ENCODE measurements around the gene PTF1A. TPM values are rescaled to one million over a fixed set of nuclear protein-coding genes. Genes with fewer than 3 reads are reported as not detected.

The PTF1A gene
- total and polyA plus RNA-seq, 7 donors = not detected

DNA sequence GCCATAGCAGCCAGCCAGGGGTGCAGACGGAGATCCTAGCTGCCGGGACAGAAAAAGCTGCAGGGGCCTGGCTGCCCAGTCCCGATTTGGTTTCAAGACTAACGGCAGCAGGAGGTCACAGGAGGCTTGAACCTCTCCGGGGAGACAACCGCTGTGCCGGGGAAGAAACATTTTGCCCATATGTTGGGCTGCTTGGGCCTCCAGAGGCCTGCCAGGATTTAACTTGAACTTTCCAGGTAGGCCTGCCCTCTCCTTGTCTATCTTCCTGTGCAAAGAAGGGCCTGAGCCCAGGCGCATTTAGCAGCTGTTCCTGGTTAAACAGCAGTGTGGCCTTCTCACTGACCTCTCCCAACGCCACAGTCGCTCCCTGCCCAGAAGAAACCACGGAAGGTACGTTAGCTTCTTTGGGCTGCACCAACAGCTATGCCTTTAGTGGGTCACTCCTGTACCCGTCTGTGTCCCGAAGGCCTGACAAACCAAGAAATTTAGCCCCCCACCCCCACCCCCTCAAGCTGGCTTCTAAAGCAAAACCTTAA lies 17.1 kb upstream of the PTF1A start:
- no peak for DNase-seq
- WGBS, 3 donors = 11 to 20% (median 14%) methylated on average over 14 of the region's 14 CpGs
- H3K36me3 ChIP-seq (ENCODE audit: insufficient read depth in 1 of 2, low read depth in 1 of 2) = no peaks in the 10 kb centered on the region
- H3K4me3 ChIP-seq = no peak overlapping the region
- no peak overlapping the region for H3K27ac ChIP-seq
- TF ChIP-seq, protein P1, sequence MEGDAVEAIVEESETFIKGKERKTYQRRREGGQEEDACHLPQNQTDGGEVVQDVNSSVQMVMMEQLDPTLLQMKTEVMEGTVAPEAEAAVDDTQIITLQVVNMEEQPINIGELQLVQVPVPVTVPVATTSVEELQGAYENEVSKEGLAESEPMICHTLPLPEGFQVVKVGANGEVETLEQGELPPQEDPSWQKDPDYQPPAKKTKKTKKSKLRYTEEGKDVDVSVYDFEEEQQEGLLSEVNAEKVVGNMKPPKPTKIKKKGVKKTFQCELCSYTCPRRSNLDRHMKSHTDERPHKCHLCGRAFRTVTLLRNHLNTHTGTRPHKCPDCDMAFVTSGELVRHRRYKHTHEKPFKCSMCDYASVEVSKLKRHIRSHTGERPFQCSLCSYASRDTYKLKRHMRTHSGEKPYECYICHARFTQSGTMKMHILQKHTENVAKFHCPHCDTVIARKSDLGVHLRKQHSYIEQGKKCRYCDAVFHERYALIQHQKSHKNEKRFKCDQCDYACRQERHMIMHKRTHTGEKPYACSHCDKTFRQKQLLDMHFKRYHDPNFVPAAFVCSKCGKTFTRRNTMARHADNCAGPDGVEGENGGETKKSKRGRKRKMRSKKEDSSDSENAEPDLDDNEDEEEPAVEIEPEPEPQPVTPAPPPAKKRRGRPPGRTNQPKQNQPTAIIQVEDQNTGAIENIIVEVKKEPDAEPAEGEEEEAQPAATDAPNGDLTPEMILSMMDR (IDR thresholded peaks at IDR 0.05) = no peak
- ATAC-seq = no peak
- H3K27me3 ChIP-seq (ENCODE audit: insufficient read depth in 3 of 3, low read length in 2 of 3) = peaks cover 2 to 88% (median 23%) of the 10 kb centered on the region in 3 donors
- intact Hi-C loops (cut with DNase I) = no loop called here
- no peaks in the 10 kb centered on the region for H3K4me1 ChIP-seq
- no peaks in the 10 kb centered on the region for H3K9me3 ChIP-seq

DNA sequence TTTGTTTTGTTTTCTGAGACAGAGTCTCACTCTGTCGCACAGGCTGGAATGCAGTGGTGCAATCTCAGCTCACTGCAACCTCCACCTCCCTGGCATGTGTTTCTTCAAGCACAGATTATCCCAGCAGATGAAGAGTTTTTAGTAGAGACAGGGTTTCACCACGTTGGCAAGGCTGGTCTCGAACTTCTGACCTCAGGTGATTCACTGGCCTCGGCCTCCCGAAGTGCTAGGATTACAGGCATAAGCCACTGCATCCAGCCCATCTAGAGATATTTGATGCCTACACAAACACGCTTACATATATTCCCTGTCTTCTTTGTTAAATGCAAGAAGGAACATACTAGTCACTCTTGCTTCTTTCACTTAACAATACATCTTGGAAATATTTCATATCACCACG lies 5.9 kb upstream of the PTF1A start:
- H3K9me3 ChIP-seq = no peaks in the 10 kb centered on the region
- DNase-seq (no peak), ATAC-seq (no peak)
- no peak overlapping the region for H3K27ac ChIP-seq
- H3K4me1 ChIP-seq = no peaks in the 10 kb centered on the region
- WGBS, 3 donors = 45 to 52% (median 50%) methylated on average over 7 of the region's 7 CpGs
- peaks cover 0 to 52% (median 3%) of the 10 kb centered on the region in 3 donors for H3K27me3 ChIP-seq (ENCODE audit: insufficient read depth in 3 of 3, low read length in 2 of 3)
- intact Hi-C loops (cut with DNase I) = no loop called here
- H3K36me3 ChIP-seq (ENCODE audit: insufficient read depth in 1 of 2, low read depth in 1 of 2) = no peaks in the 10 kb centered on the region
- no peak overlapping the region for H3K4me3 ChIP-seq
- TF ChIP-seq, protein P1 (IDR thresholded peaks at IDR 0.05) = no peak

DNA sequence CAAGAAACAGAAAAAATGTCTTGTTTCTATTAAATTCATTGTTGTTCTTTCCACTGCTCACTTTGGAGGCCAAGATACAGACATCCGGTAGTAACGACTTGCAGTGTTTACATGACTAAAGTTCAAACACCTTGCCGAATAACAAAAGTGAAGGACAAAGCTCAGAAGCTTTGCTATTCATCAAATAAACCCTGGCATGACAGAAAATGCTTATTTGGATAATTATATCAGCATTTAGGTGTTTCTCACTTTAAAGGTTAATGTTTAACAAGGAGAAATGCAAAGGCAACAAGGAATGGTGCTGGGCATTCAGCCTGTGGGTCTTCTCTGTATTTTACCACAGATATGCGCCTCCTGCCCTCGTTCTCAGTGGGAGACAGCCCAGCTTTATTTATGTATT lies 5.4 kb upstream of the PTF1A start:
- intact Hi-C loops (cut with DNase I) = no loop called here
- Histone ChIP-seq H3K4me3 (no peak overlapping the region), H3K27me3 (ENCODE audit: insufficient read depth in 3 of 3, low read length in 2 of 3) (peaks cover 2 to 54% (median 6%) of the 10 kb centered on the region in 3 donors), H3K36me3 (ENCODE audit: insufficient read depth in 1 of 2, low read depth in 1 of 2) (no peaks in the 10 kb centered on the region), H3K9me3 (no peaks in the 10 kb centered on the region), H3K27ac (no peak overlapping the region), H3K4me1 (no peaks in the 10 kb centered on the region)
- TF ChIP-seq, protein P1 (IDR thresholded peaks at IDR 0.05) = no peak
- no peak for DNase-seq
- WGBS, 3 donors = 21 to 30% (median 24%) methylated on average over 5 of the region's 5 CpGs
- ATAC-seq = no peak

DNA sequence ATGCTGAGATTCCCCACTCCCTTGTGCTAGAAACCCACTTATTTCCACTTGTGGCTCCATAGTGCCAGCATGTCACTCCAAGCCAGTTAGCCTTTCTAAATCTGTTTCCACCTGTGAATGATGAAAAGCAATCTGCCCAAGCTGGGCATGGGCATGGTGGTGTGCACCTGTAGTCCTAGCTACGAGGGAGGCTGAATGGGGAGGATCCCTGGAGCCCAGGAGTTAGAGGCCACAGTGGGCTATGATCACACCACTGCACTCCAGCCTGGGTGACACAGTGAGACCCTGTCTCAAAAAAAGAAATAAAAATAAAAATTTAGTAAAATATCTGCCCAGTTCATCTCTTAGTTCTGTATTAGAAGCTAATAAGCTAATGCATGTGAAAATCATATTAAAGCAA lies 5.0 kb upstream of the PTF1A start:
- no peaks in the 10 kb centered on the region for H3K9me3 ChIP-seq
- DNase-seq = no peak
- no peak overlapping the region for H3K27ac ChIP-seq
- H3K36me3 ChIP-seq (ENCODE audit: insufficient read depth in 1 of 2, low read depth in 1 of 2) = no peaks in the 10 kb centered on the region
- intact Hi-C loops (cut with DNase I) = no loop called here
- WGBS, 3 donors = 48 to 78% (median 61%) methylated on average over 1 of the region's 1 CpG
- no peak for ATAC-seq
- H3K4me1 ChIP-seq = no peaks in the 10 kb centered on the region
- TF ChIP-seq, protein P1 (IDR thresholded peaks at IDR 0.05) = no peak
- peaks cover 4 to 58% (median 6%) of the 10 kb centered on the region in 3 donors for H3K27me3 ChIP-seq (ENCODE audit: insufficient read depth in 3 of 3, low read length in 2 of 3)
- no peak overlapping the region for H3K4me3 ChIP-seq

DNA sequence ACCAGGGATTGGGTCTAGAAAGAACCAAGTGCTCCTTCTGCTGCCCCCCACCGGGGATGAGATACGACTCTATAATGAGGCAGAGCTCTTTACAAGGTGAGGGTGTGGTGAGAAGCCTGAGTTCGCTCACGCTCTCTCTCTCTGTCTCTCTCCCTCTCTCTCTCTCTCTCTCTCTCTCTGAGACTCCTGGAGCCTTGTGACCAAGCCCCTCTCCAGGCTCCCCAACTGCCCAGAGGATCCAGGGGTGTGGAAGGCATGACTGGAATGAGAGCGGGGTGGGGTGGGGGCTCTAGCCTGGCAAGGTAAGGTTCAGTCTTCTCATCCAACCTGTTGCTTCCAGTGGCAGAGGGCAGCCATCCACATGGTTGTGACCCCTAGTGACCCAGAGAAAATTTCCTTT lies 3.1 kb upstream of the PTF1A start:
- H3K9me3 ChIP-seq = no peaks in the 10 kb centered on the region
- H3K36me3 ChIP-seq (ENCODE audit: insufficient read depth in 1 of 2, low read depth in 1 of 2) = no peaks in the 10 kb centered on the region
- no peak for ATAC-seq
- no peaks in the 10 kb centered on the region for H3K4me1 ChIP-seq
- no peak for DNase-seq
- 10 to 22% (median 18%) methylated on average over 5 of the region's 5 CpGs for WGBS, 3 donors
- intact Hi-C loops (cut with DNase I) = no loop called here
- TF ChIP-seq, protein P1 (IDR thresholded peaks at IDR 0.05) = no peak
- peaks cover 11 to 77% (median 12%) of the 10 kb centered on the region in 3 donors for H3K27me3 ChIP-seq (ENCODE audit: insufficient read depth in 3 of 3, low read length in 2 of 3)
- H3K27ac ChIP-seq = no peak overlapping the region
- no peak overlapping the region for H3K4me3 ChIP-seq

Data from psoas muscle (tissue), 8 donors.